DOHH2 (cell line): Measurements from ENCODE around the gene UNC13D.
A peak's percentile ranks its signal among the peaks of the same experiment; 100 is the strongest.
"Not testable (repeated sequence)": the region's sequence is repeated elsewhere in the genome, so short reads cannot be mapped to it uniquely, and the experiment has no call there.

Experiments
- H3F3A ChIP-seq: fragments of 200-600 bp; sonication (generic), shearing (Covaris generic); 2 replicates; pipeline ENCODE4 v1.6.0; 2016; ENCODE audit warnings: antibody characterized with exemption, mild to moderate bottlenecking; ENCODE audit not compliant: control insufficient read depth, insufficient read depth
- H3K27ac ChIP-seq: fragments of 200-600 bp; sonication (generic); 2 replicates; pipeline ENCODE4 v1.5.1; 2014; ENCODE audit warnings: low read depth, mild to moderate bottlenecking, low read length, moderate library complexity
- H3K27me3 ChIP-seq: fragments of 200-600 bp; sonication (generic); 2 replicates; pipeline ENCODE4 v1.6.1; 2014; ENCODE audit warnings: mild to moderate bottlenecking, low read length, mixed read lengths; ENCODE audit not compliant: control insufficient read depth
- H3K36me3 ChIP-seq: fragments of 200-600 bp; sonication (generic); 2 replicates; pipeline ENCODE4 v1.6.1; 2014; ENCODE audit warnings: mild to moderate bottlenecking, low read length, moderate library complexity, mixed read lengths; ENCODE audit not compliant: control insufficient read depth
- H3K4me1 ChIP-seq: fragments of 200-600 bp; sonication (generic); 2 replicates; pipeline ENCODE4 v1.6.1; 2014; ENCODE audit warnings: mild to moderate bottlenecking, low read length, mixed read lengths; ENCODE audit not compliant: control insufficient read depth
- H3K4me2 ChIP-seq: fragments of 200-600 bp; sonication (generic); 2 replicates; pipeline ENCODE4 v1.6.0; 2014; ENCODE audit warnings: mild to moderate bottlenecking, low read length, moderate library complexity
- H3K4me3 ChIP-seq: fragments of 200-600 bp; sonication (generic); 2 replicates; pipeline ENCODE4 v1.5.1; 2014; ENCODE audit warnings: mild to moderate bottlenecking, low read length, mixed read lengths
- H3K79me2 ChIP-seq: fragments of 200-600 bp; sonication (generic); 2 replicates; pipeline ENCODE4 v1.6.1; 2014; ENCODE audit warnings: mild to moderate bottlenecking, low read length, mixed read lengths; ENCODE audit not compliant: control insufficient read depth
- H3K9me2 ChIP-seq: fragments of 200-600 bp; sonication (generic); replicated peaks from 2 replicates; pipeline ENCODE4 v1.6.1; 2014; ENCODE audit warnings: mild to moderate bottlenecking, low read length, mixed read lengths; ENCODE audit not compliant: control insufficient read depth
- H3K9me3 ChIP-seq: fragments of 200-600 bp; sonication (generic); 2 replicates; pipeline ENCODE4 v1.6.1; 2014; ENCODE audit warnings: antibody characterized with exemption, low read length, mixed read lengths; ENCODE audit not compliant: control insufficient read depth, insufficient read depth
- H4K20me1 ChIP-seq: fragments of 200-600 bp; sonication (generic); 2 replicates; pipeline ENCODE4 v1.6.0; 2014; ENCODE audit warnings: low read depth, mild to moderate bottlenecking, antibody characterized with exemption, low read length, moderate library complexity; ENCODE audit not compliant: control insufficient read depth, insufficient read depth
- EZH2phosphoT487 ChIP-seq: fragments of 200-600 bp; sonication (generic); IDR thresholded peaks from 2 replicates; pipeline ENCODE4 v1.6.1; 2017; ENCODE audit warnings: borderline replicate concordance, mild to moderate bottlenecking, antibody characterized with exemption, low read length, moderate library complexity, mixed read lengths
- TF ChIP-seq, protein P1 (sequence below): fragments of 200-600 bp; sonication (generic); IDR thresholded peaks from one replicate; pipeline ENCODE4 v1.5.1; 2014; ENCODE audit warnings: antibody characterized with exemption, mild to moderate bottlenecking, low read depth, low read length; ENCODE audit not compliant: poor library complexity, severe bottlenecking

Gene UNC13D

DNA sequence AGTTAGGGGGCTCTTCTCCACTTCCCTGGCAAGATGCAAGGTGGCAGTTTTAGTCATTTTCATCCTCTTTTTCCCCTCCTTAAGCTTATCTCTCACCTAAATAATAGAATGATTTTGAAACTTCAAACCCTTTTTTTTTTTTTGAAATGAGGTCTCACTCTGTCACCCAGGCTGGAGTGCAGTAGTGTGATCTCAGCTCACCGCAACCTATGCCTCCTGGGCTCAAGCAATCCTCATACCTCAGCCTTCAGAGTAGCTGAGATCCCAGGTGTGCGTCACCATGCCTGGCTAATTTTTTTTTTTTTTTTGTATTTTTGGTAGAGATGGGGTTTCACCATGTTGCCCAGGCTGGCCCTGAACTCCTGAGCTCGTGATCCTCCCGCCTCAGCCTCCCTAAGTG lies 20.7 kb upstream of the UNC13D start:
- H3K36me3 ChIP-seq, H3K4me3 ChIP-seq, H3K9me3 ChIP-seq, H4K20me1 ChIP-seq, H3K27me3 ChIP-seq, H3F3A ChIP-seq, H3K9me2 ChIP-seq, H3K27ac ChIP-seq, H3K79me2 ChIP-seq: not testable (repeated sequence)
- peak overlapping the region; percentile 58 for H3K4me2 ChIP-seq
- H3K4me1 ChIP-seq, result peaks cover 13% of the 10 kb centered on the region

DNA sequence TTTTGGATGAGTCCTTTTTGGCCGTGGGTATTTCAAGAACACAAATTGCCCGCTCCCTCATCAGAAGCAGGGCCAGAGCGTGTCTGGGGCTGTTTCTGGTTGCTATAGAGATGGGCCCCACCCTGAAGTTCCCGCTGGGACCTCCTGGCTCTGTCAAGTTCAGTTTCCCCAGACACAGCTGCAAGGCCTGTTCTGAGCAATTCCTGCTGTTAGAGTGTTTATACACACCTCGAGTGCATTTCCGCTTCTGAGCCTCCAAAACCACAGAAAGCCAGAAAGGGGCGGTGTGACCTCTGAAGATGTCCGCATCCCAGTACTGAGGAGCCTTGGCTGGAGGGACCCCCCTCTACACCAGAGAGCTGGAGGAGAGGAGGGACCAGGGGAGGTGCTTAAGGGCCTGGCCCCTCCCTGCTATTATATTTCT lies 20.3 kb upstream of the UNC13D start:
- Histone ChIP-seq H3F3A (no peaks in the 10 kb centered on the region), H3K4me3 (peak overlapping the region; percentile 31), H3K27ac (no peak overlapping the region), H3K4me2 (peak overlapping the region; percentile 58), H3K9me2 (no peaks in the 10 kb centered on the region), H3K27me3 (no peaks in the 10 kb centered on the region; the same call in 1 of the 2 replicates), H3K36me3 (no peaks in the 10 kb centered on the region), H3K79me2 (no peaks in the 10 kb centered on the region), H3K4me1 (peaks cover 13% of the 10 kb centered on the region), H3K9me3 (no peaks in the 10 kb centered on the region), H4K20me1 (no peaks in the 10 kb centered on the region)
- TF ChIP-seq, protein P1, sequence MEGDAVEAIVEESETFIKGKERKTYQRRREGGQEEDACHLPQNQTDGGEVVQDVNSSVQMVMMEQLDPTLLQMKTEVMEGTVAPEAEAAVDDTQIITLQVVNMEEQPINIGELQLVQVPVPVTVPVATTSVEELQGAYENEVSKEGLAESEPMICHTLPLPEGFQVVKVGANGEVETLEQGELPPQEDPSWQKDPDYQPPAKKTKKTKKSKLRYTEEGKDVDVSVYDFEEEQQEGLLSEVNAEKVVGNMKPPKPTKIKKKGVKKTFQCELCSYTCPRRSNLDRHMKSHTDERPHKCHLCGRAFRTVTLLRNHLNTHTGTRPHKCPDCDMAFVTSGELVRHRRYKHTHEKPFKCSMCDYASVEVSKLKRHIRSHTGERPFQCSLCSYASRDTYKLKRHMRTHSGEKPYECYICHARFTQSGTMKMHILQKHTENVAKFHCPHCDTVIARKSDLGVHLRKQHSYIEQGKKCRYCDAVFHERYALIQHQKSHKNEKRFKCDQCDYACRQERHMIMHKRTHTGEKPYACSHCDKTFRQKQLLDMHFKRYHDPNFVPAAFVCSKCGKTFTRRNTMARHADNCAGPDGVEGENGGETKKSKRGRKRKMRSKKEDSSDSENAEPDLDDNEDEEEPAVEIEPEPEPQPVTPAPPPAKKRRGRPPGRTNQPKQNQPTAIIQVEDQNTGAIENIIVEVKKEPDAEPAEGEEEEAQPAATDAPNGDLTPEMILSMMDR, result peak; percentile 15
- TF ChIP-seq EZH2phosphoT487, result no peak

DNA sequence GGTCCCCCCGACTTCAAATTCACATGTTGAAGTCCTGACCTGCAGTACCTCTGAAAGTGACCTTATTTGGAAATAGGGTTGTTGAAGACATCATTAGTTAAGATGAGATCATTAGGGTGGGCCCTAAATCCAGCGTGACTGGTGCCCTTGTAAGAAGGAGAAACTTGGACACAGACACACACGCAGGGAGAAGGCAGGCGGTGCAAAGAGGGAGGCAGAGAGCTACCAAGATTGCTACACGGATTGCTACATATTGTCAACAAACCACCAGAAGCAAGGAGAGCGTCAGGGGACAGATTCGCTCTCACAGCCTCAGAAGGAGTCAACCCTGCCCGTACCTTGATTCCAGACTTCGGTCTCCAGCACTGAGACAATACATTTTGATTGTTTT lies 17.7 kb upstream of the UNC13D start:
- Histone ChIP-seq H3K4me3 (no peak overlapping the region), H3K9me3 (no peaks in the 10 kb centered on the region), H3K27me3 (no peaks in the 10 kb centered on the region), H3K36me3 (no peaks in the 10 kb centered on the region), H3K4me1 (peaks cover 33% of the 10 kb centered on the region), H4K20me1 (no peaks in the 10 kb centered on the region), H3K79me2 (no peaks in the 10 kb centered on the region), H3K9me2 (no peaks in the 10 kb centered on the region), H3K4me2 (no peak overlapping the region), H3K27ac (no peak overlapping the region), H3F3A (peaks cover 10% of the 10 kb centered on the region)
- TF ChIP-seq EZH2phosphoT487, result no peak
- TF ChIP-seq, protein P1, result no peak

DNA sequence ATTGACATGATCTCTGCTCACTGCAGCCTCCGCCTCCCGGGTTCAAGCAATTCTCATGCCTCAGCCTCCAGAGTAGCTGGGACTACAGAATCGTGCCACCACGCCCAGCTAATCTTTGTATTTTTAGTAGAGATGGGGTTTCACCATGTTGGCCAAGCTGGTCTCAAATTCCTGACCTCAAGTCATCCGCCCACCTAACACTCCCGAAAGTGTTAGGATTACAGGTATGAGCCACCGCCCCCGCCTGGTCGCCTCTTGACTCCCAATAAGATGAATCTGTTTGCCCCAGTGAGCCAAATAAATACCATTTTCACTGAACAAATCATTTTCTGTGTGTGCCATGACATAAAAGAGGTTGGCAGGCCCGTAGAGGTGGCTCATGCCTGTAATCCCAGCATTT lies 15.2 kb upstream of the UNC13D start:
- Histone ChIP-seq H3K4me1 (peaks cover 37% of the 10 kb centered on the region), H3F3A (peaks cover 12% of the 10 kb centered on the region), H3K79me2 (peaks cover 15% of the 10 kb centered on the region)
- not testable (repeated sequence) for H3K9me3 ChIP-seq, H3K9me2 ChIP-seq, H3K4me2 ChIP-seq, H3K36me3 ChIP-seq, H4K20me1 ChIP-seq, H3K4me3 ChIP-seq, H3K27ac ChIP-seq, H3K27me3 ChIP-seq
